ENCODE data around the gene RNF125. TPM values are rescaled to one million over a fixed set of nuclear protein-coding genes. Genes with fewer than 3 reads are reported as not detected.

The RNF125 gene
- total and polyA plus RNA-seq, 9 of the 15 experiments (the other 6 are each of a cell fraction or from before 2014, with no cell fraction given): 0.01 to 0.29 (median 0.07) TPM; not detected in 1

- TF ChIP-seq ZBTB5 (IDR thresholded peaks at IDR 0.05): no peak
- no peak for TF ChIP-seq KLF16 (IDR thresholded peaks at IDR 0.05)
- TF ChIP-seq ZNF584 (CRISPR knock-in tag; IDR thresholded peaks at IDR 0.05; ENCODE audit: low read depth): 0 out of 2 replicates have a peak, but pooled peaks have one; percentile 25
- no peak for TF ChIP-seq LARP7 (IDR thresholded peaks at IDR 0.05)
- TF ChIP-seq ZKSCAN1 (IDR thresholded peaks at IDR 0.05; ENCODE audit: low read depth, low read length): peak; percentile 50
- TF ChIP-seq DACH1 (IDR thresholded peaks at IDR 0.05; ENCODE audit: partially characterized antibody): no peak
- TF ChIP-seq GATAD2A (IDR thresholded peaks at IDR 0.05): 0 out of 2 replicates have a peak, but pooled peaks have one; percentile 11
- TF ChIP-seq, protein P1, sequence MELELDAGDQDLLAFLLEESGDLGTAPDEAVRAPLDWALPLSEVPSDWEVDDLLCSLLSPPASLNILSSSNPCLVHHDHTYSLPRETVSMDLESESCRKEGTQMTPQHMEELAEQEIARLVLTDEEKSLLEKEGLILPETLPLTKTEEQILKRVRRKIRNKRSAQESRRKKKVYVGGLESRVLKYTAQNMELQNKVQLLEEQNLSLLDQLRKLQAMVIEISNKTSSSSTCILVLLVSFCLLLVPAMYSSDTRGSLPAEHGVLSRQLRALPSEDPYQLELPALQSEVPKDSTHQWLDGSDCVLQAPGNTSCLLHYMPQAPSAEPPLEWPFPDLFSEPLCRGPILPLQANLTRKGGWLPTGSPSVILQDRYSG (tag; conservative IDR thresholded peaks at IDR 0.05; ENCODE audit: low read depth): no peak
- no peak for TF ChIP-seq ILF3 (IDR thresholded peaks at IDR 0.05; ENCODE audit: borderline replicate concordance)
- TF ChIP-seq ZNF561 (CRISPR knock-in tag; conservative IDR thresholded peaks at IDR 0.05): no peak
- no peak for TF ChIP-seq ZNF212 (CRISPR knock-in tag; IDR thresholded peaks at IDR 0.05)
- peak in 1 of 2 experiments; percentile 12; a peak in 1 of 4 replicates for TF ChIP-seq RCOR1 (IDR thresholded peaks at IDR 0.05; ENCODE audit: borderline replicate concordance in 1 of 2, low read depth in 2 of 2, low read length in 2 of 2)
- TF ChIP-seq ZNF316 (IDR thresholded peaks at IDR 0.05): no peak
- TF ChIP-seq MYBL2 (IDR thresholded peaks at IDR 0.05; ENCODE audit: low read depth): no peak
- no peak for TF ChIP-seq MYBL2 (CRISPR knock-in tag; IDR thresholded peaks at IDR 0.05; ENCODE audit: borderline replicate concordance)
- peak; percentile 48; the same call in 1 of the 2 replicates for TF ChIP-seq E2F3 (CRISPR knock-in tag; IDR thresholded peaks at IDR 0.05)
- TF ChIP-seq JUNB (CRISPR knock-in tag; conservative IDR thresholded peaks at IDR 0.05): no peak
- no peak for TF ChIP-seq ZNF436 (CRISPR knock-in tag; IDR thresholded peaks at IDR 0.05)
- no peak for TF ChIP-seq SMARCA4 (IDR thresholded peaks at IDR 0.05)
- TF ChIP-seq NRF1 (conservative IDR thresholded peaks at IDR 0.05 in 1 of 2, IDR thresholded peaks at IDR 0.05 in 1 of 2): peak; percentile 69 to 77
- 0 out of 2 replicates have a peak, but pooled peaks have one; percentile 48 for TF ChIP-seq ELF2 (CRISPR knock-in tag; IDR thresholded peaks at IDR 0.05)
- TF ChIP-seq, protein P2, sequence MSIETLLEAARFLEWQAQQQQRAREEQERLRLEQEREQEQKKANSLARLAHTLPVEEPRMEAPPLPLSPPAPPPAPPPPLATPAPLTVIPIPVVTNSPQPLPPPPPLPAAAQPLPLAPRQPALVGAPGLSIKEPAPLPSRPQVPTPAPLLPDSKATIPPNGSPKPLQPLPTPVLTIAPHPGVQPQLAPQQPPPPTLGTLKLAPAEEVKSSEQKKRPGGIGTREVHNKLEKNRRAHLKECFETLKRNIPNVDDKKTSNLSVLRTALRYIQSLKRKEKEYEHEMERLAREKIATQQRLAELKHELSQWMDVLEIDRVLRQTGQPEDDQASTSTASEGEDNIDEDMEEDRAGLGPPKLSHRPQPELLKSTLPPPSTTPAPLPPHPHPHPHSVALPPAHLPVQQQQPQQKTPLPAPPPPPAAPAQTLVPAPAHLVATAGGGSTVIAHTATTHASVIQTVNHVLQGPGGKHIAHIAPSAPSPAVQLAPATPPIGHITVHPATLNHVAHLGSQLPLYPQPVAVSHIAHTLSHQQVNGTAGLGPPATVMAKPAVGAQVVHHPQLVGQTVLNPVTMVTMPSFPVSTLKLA (conservative IDR thresholded peaks at IDR 0.05): peak; percentile 52 to 70
- 0 out of 2 replicates have a peak, but pooled peaks have one; percentile 33 for TF ChIP-seq NCOR1 (IDR thresholded peaks at IDR 0.05)
- peak; percentile 62; the same call in 1 of the 2 replicates for TF ChIP-seq ARID1B (IDR thresholded peaks at IDR 0.05)
- TF ChIP-seq ZNF408 (CRISPR knock-in tag; IDR thresholded peaks at IDR 0.05; ENCODE audit: low read depth): no peak
- no peak for TF ChIP-seq BDP1 (IDR thresholded peaks at IDR 0.05; ENCODE audit: insufficient read depth, insufficient read length)
- TF ChIP-seq ELF4 (CRISPR knock-in tag; IDR thresholded peaks at IDR 0.05): no peak
Observed at GRCh38 chr18:32091724-32092421, 73.2 kb downstream of the RNF125 start, which contains the start of gene RNF138 (continued).
